Left cardiac atrium (tissue), 2 donors: ENCODE results near the gene CELA2B. TPM values are rescaled to one million over a fixed set of nuclear protein-coding genes. Genes with fewer than 3 reads are reported as not detected.

Experiments used
- total RNA-seq, 2 donors: library from RNA; stranded (reverse); fragmentation: NEBNext Ultra II Directional; extraction: Animal tissue kit (Norgen Biotek cat#: 25700); gene quantifications; one replicate each; pipeline ENCODE4 v1.2.1, GENCODE V29; 2021
- donor health status: DM: no; HTN: yes; CAD: no; lungs with severe emphysema.
- donor health status: DM: yes; HTN: yes; CAD: no.

The CELA2B gene
- total RNA-seq, 2 donors from 2014 or later, result not detected

Other genes with a start within 250 kb of the CELA2B start
- gene FHAD1, start 228.9 kb upstream of the CELA2B start, total RNA-seq, result under 1 TPM in 1 of 2 donors, not detected in 1; 0.47 TPM
- 10 to 100 TPM; 19.1 to 24.0 TPM for gene EFHD2, start 66.2 kb upstream of the CELA2B start, total RNA-seq
- gene CTRC, start 37.7 kb upstream of the CELA2B start, total RNA-seq, result not detected
- not detected for gene CELA2A, start 19.4 kb upstream of the CELA2B start, total RNA-seq
- gene CASP9, start 48.1 kb downstream of the CELA2B start, total RNA-seq, result 1 to 10 TPM; 8.5 to 9.8 TPM
- 10 to 100 TPM; 17.1 to 17.7 TPM for gene DNAJC16, start 50.7 kb downstream of the CELA2B start, total RNA-seq
- gene AGMAT, start 108.9 kb downstream of the CELA2B start, total RNA-seq, result under 1 TPM in 1 of 2 donors, not detected in 1; 0.13 TPM
- gene DDI2, start 141.4 kb downstream of the CELA2B start, total RNA-seq, result 10 to 100 TPM; 23.6 to 25.1 TPM
- gene PLEKHM2, start 208.2 kb downstream of the CELA2B start, total RNA-seq, result 10 to 100 TPM; 64.5 to 70.4 TPM